Natural killer cell (primary cell): ENCODE data around the gene CUX1. TPM values are rescaled to one million over a fixed set of nuclear protein-coding genes. Genes with fewer than 3 reads are reported as not detected.

Source experiments
- ATAC-seq, 3 donors: fragments of 150-1000 bp in 2 of 3; fragments of 200-7000 bp in 1 of 3; cut with Tn5 transposase; 1 replicate in 1 of 3; 2 replicates in 2 of 3; pipeline ENCODE4 v1.10.0; 2021; ENCODE audit warnings: mild to moderate bottlenecking in 2 of 3, moderate library complexity in 2 of 3
- DNase-seq, 2 donors: peaks; one replicate each; pipeline versions ENCODE4 v3.0.0 to v3.0.0-alpha.2; 2013 to 2021; ENCODE audit warnings: mixed read lengths in 1 of 2
- H3K27ac ChIP-seq: one replicate; pipeline ENCODE4 v1.5.1; 2013; ENCODE audit warnings: mild to moderate bottlenecking, low read length
- H3K27me3 ChIP-seq: one replicate; pipeline ENCODE4 v1.6.1; 2013; ENCODE audit warnings: low read length; ENCODE audit not compliant: control insufficient read depth, insufficient read depth
- H3K36me3 ChIP-seq: one replicate; pipeline ENCODE4 v1.6.1; 2013; ENCODE audit warnings: low read length; ENCODE audit not compliant: control insufficient read depth, insufficient read depth
- H3K4me1 ChIP-seq: one replicate; pipeline ENCODE4 v1.6.1; 2013; ENCODE audit warnings: low read length; ENCODE audit not compliant: control insufficient read depth, insufficient read depth
- H3K4me3 ChIP-seq: one replicate; pipeline ENCODE4 v1.5.1; 2013; ENCODE audit warnings: low read length
- H3K9me3 ChIP-seq: one replicate; pipeline ENCODE4 v1.6.1; 2013; ENCODE audit warnings: low read length; ENCODE audit not compliant: control insufficient read depth, insufficient read depth
- H3K27ac Mint-ChIP-seq, 2 donors: one replicate each; pipeline ENCODE4 v1.8.0; 2022; ENCODE audit warnings: mild to moderate bottlenecking in 2 of 2, mixed read lengths in 2 of 2, moderate library complexity in 1 of 2
- H3K27me3 Mint-ChIP-seq, 2 donors: one replicate each; pipeline ENCODE4 v1.8.0; 2022; ENCODE audit warnings: low read depth in 2 of 2, mixed read lengths in 2 of 2
- H3K36me3 Mint-ChIP-seq: one replicate; pipeline ENCODE4 v1.8.0; 2022; ENCODE audit warnings: mixed read lengths
- H3K4me1 Mint-ChIP-seq, 2 donors: one replicate each; pipeline ENCODE4 v1.8.0; 2022; ENCODE audit warnings: mixed read lengths in 2 of 2
- H3K4me3 Mint-ChIP-seq: one replicate; pipeline ENCODE4 v1.8.0; 2022; ENCODE audit warnings: mild to moderate bottlenecking, moderate library complexity, mixed read lengths
- H3K9me3 Mint-ChIP-seq, 2 donors: one replicate each; pipeline ENCODE4 v1.8.0; 2022; ENCODE audit warnings: mixed read lengths in 2 of 2
- CTCF ChIP-seq: fragments of 200-600 bp; IDR thresholded peaks from one replicate; pipeline ENCODE4 v1.8.0; 2022; ENCODE audit warnings: antibody characterized with exemption
- WGBS: methylation state at CpG from one replicate; pipeline ENCODE4 v1.1.7; 2013; ENCODE audit warnings: missing lambda C conversion rate; ENCODE audit not compliant: insufficient coverage; 5-methylcytosine and 5-hydroxymethylcytosine counted together
- intact Hi-C: fragments of 100-400 bp; cut with micrococcal nuclease; formaldehyde crosslinking; loops from one replicate; pipeline ENCODE4 v1.14.2; 2022
- total RNA-seq, 4 donors: library from RNA; stranded (reverse); fragments of 120-200 nt in 1 of 4; gene quantifications; one replicate each; pipeline versions ENCODE4 v1.2.3 to v1.2.4, GENCODE V29; 2013 to 2022

Gene CUX1
- total RNA-seq, 3 donors from 2014 or later (not counting 1 experiment from before 2014, with no cell fraction given), result 59.8 to 77.4 (median 73.6) TPM

GRCh38 chr7:101863598-101863997 lies 46.2 kb downstream of the CUX1 start:
- ATAC-seq, result no peak
- Mint-ChIP-seq H3K4me3 (no peak overlapping the region), H3K36me3 (no peaks in the 10 kb centered on the region), H3K27ac (no peak overlapping the region), H3K4me1 (peaks cover 20 to 40% of the 10 kb centered on the region in 2 donors), H3K27me3 (no peaks in the 10 kb centered on the region), H3K9me3 (no peaks in the 10 kb centered on the region)
- H3K36me3 ChIP-seq, result no peaks in the 10 kb centered on the region
- no peak overlapping the region for H3K4me3 ChIP-seq
- 90% methylated on average over 6 of the region's 6 CpGs for WGBS
- no peaks in the 10 kb centered on the region for H3K27me3 ChIP-seq
- no peak for DNase-seq
- no peaks in the 10 kb centered on the region for H3K9me3 ChIP-seq
- peaks cover 15% of the 10 kb centered on the region for H3K4me1 ChIP-seq
- TF ChIP-seq CTCF, result no peak
- H3K27ac ChIP-seq, result no peak overlapping the region
- intact Hi-C loops, result no loop called here

GRCh38 chr7:101864039-101864438 lies 46.6 kb downstream of the CUX1 start:
- intact Hi-C loops, result no loop called here
- Mint-ChIP-seq H3K9me3 (no peaks in the 10 kb centered on the region), H3K27me3 (no peaks in the 10 kb centered on the region), H3K27ac (no peak overlapping the region), H3K4me1 (peaks cover 25 to 45% of the 10 kb centered on the region in 2 donors), H3K4me3 (no peak overlapping the region), H3K36me3 (no peaks in the 10 kb centered on the region)
- no peak for TF ChIP-seq CTCF
- H3K27me3 ChIP-seq, result no peaks in the 10 kb centered on the region
- H3K9me3 ChIP-seq, result no peaks in the 10 kb centered on the region
- H3K36me3 ChIP-seq, result no peaks in the 10 kb centered on the region
- DNase-seq (no peak), ATAC-seq (no peak)
- H3K4me1 ChIP-seq, result peaks cover 15% of the 10 kb centered on the region
- H3K27ac ChIP-seq, result no peak overlapping the region
- no peak overlapping the region for H3K4me3 ChIP-seq
- WGBS, result 94% methylated on average over 3 of the region's 4 CpGs

GRCh38 chr7:101865031-101865430 lies 47.6 kb downstream of the CUX1 start:
- Histone ChIP-seq H3K9me3 (no peaks in the 10 kb centered on the region), H3K4me3 (no peak overlapping the region), H3K36me3 (no peaks in the 10 kb centered on the region), H3K4me1 (peaks cover 15% of the 10 kb centered on the region), H3K27me3 (no peaks in the 10 kb centered on the region), H3K27ac (no peak overlapping the region)
- peaks cover 29 to 48% of the 10 kb centered on the region in 2 donors for H3K4me1 Mint-ChIP-seq
- no peaks in the 10 kb centered on the region for H3K27me3 Mint-ChIP-seq
- H3K9me3 Mint-ChIP-seq, result no peaks in the 10 kb centered on the region
- H3K27ac Mint-ChIP-seq, result no peak overlapping the region
- no peak overlapping the region for H3K4me3 Mint-ChIP-seq
- H3K36me3 Mint-ChIP-seq, result no peaks in the 10 kb centered on the region
- intact Hi-C loops, result no loop called here
- no peak for TF ChIP-seq CTCF
- 66% methylated on average over 7 of the region's 7 CpGs for WGBS
- DNase-seq (no peak), ATAC-seq (no peak)

GRCh38 chr7:101865455-101865854 lies 48.0 kb downstream of the CUX1 start:
- Histone ChIP-seq H3K36me3 (no peaks in the 10 kb centered on the region), H3K9me3 (no peaks in the 10 kb centered on the region), H3K27me3 (no peaks in the 10 kb centered on the region), H3K4me1 (peaks cover 15% of the 10 kb centered on the region), H3K4me3 (no peak overlapping the region), H3K27ac (no peak overlapping the region)
- no peak for TF ChIP-seq CTCF
- H3K4me1 Mint-ChIP-seq, result peaks cover 34 to 51% of the 10 kb centered on the region in 2 donors
- no peaks in the 10 kb centered on the region for H3K9me3 Mint-ChIP-seq
- no peaks in the 10 kb centered on the region for H3K36me3 Mint-ChIP-seq
- no peaks in the 10 kb centered on the region for H3K27me3 Mint-ChIP-seq
- intact Hi-C loops, result no loop called here
- H3K27ac Mint-ChIP-seq, result no peak overlapping the region
- H3K4me3 Mint-ChIP-seq, result no peak overlapping the region
- DNase-seq (no peak), ATAC-seq (no peak)
- 98% methylated on average over 13 of the region's 13 CpGs for WGBS
